ENCODE data around the gene DTYMK.
"Not testable (repeated sequence)": the region's sequence is repeated elsewhere in the genome, so short reads cannot be mapped to it uniquely, and the experiment has no call there.

DTYMK gene

DNA sequence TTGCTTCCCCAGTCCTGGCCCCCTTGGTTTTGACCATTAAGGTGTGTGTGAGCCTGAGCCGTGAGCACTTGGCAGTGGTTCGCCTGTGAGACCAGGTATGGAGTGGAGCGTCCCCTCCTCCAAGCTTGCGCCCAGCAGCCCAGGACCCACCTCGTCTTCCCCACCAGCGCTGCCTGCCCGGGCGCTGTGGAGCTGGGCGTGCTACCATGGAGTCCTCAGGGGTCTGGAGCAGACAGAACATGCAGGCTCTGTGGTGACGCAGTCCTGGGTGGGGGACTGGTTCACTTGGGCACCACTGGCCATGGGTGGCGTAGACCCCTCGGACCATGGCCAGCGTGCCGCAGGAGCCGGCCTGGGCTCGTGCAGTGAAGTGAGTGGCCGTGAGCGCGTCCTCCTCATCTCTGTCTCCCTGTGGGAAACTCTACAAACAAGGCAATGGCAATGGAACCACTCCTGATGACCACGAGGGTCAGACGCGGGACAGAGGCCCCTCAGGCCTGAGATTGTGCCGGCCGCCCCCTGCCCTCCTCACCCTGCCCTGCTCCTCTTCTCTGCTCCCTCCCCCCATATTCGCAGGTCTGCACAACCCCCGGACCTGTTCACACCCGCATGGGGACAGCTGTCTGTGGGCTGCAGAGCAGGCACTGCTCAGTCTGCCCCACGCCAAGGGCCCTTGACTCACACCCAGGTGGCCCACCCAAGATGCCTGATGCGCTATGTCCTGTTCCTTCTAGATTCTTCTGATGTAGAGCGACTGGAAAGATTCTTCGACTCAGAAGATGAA is 15.0 kb downstream of the DTYMK start:
- Histone ChIP-seq H3K9me3 (ENCODE audit: control insufficient read depth, low read length) (no peaks in the 10 kb centered on the region), H3K4me3 (ENCODE audit: extremely low read depth, insufficient read depth, low read length, poor library complexity, severe bottlenecking) (no peak overlapping the region), H3K36me3 (ENCODE audit: control insufficient read depth, insufficient read depth, low read length) (peaks cover 74% of the 10 kb centered on the region), H3K27ac (ENCODE audit: low read depth, low read length, severe bottlenecking) (no peak overlapping the region), H3K4me1 (ENCODE audit: control insufficient read depth, insufficient read depth, low read length, poor library complexity, severe bottlenecking) (peaks cover 3% of the 10 kb centered on the region)
- WGBS, 2 experiments (ENCODE audit: insufficient coverage in 2 of 2) = 96 to 97% methylated on average over 22 to 27 of the region's 31 CpGs

- H3K9me3 ChIP-seq (ENCODE audit: control insufficient read depth, low read length) = no peaks in the 10 kb centered on the region
- H3K36me3 ChIP-seq (ENCODE audit: control insufficient read depth, insufficient read depth, low read length) = peaks cover 75% of the 10 kb centered on the region
- H3K4me1 ChIP-seq (ENCODE audit: control insufficient read depth, insufficient read depth, low read length, poor library complexity, severe bottlenecking) = peaks cover 14% of the 10 kb centered on the region
- H3K4me3 ChIP-seq (ENCODE audit: extremely low read depth, insufficient read depth, low read length, poor library complexity, severe bottlenecking) = no peak overlapping the region
- WGBS, 2 experiments (ENCODE audit: insufficient coverage in 2 of 2) = 92 to 95% methylated on average over 26 to 30 of the region's 31 CpGs
- no peak overlapping the region for H3K27ac ChIP-seq (ENCODE audit: low read depth, low read length, severe bottlenecking)
Measured at GRCh38 chr2:241670333-241671110, 16.1 kb downstream of the DTYMK start.

DNA sequence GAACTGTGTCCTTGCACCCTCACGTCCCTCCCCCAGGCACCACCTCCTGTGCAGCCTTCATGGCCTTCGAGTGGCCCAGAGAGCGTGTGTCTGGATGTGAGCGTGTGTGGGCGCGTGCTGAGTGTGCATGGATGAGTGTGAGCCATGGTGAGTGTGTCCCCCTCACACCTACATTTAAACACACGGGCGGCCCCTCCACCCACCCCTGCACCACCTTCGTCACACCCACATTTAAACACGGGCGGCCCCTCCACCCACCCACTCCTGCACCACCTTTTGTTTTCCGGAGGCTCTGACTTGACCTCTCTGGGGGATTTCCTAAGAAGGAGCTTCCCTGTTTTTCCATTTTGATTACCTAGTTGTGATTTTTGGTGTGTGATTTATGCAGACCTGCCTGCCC is 17.8 kb downstream of the DTYMK start:
- no peak overlapping the region for H3K4me3 ChIP-seq (ENCODE audit: extremely low read depth, insufficient read depth, low read length, poor library complexity, severe bottlenecking)
- no peak overlapping the region for H3K27ac ChIP-seq (ENCODE audit: low read depth, low read length, severe bottlenecking)
- peaks cover 59% of the 10 kb centered on the region for H3K36me3 ChIP-seq (ENCODE audit: control insufficient read depth, insufficient read depth, low read length)
- 100% methylated on average over 1 of the region's 12 CpGs; no CpG with 5 or more reads in 1 of the 2 experiments for WGBS, 2 experiments (ENCODE audit: insufficient coverage in 2 of 2)
- H3K9me3 ChIP-seq (ENCODE audit: control insufficient read depth, low read length) = no peaks in the 10 kb centered on the region
- peaks cover 22% of the 10 kb centered on the region for H3K4me1 ChIP-seq (ENCODE audit: control insufficient read depth, insufficient read depth, low read length, poor library complexity, severe bottlenecking)

DNA sequence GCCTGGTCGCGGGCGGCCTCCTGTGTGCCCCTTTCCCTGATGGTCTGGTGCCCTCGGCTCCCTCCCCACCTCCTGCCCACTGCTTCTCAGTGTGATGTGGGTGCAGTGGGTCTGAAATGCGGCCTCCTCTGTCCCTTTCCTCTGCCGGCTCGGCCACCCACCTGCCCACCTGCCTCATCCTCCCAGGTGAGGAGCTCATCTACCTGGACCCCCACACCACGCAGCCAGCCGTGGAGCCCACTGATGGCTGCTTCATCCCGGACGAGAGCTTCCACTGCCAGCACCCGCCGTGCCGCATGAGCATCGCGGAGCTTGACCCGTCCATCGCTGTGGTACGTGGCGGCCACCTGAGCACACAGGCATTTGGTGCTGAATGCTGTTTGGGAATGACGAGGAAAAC is 18.3 kb downstream of the DTYMK start:
- peaks cover 57% of the 10 kb centered on the region for H3K36me3 ChIP-seq (ENCODE audit: control insufficient read depth, insufficient read depth, low read length)
- H3K27ac ChIP-seq (ENCODE audit: low read depth, low read length, severe bottlenecking) = no peak overlapping the region
- H3K4me1 ChIP-seq (ENCODE audit: control insufficient read depth, insufficient read depth, low read length, poor library complexity, severe bottlenecking) = peaks cover 22% of the 10 kb centered on the region
- no peak overlapping the region for H3K4me3 ChIP-seq (ENCODE audit: extremely low read depth, insufficient read depth, low read length, poor library complexity, severe bottlenecking)
- no peaks in the 10 kb centered on the region for H3K9me3 ChIP-seq (ENCODE audit: control insufficient read depth, low read length)
- 95 to 96% methylated on average over 13 to 20 of the region's 21 CpGs for WGBS, 2 experiments (ENCODE audit: insufficient coverage in 2 of 2)

DNA sequence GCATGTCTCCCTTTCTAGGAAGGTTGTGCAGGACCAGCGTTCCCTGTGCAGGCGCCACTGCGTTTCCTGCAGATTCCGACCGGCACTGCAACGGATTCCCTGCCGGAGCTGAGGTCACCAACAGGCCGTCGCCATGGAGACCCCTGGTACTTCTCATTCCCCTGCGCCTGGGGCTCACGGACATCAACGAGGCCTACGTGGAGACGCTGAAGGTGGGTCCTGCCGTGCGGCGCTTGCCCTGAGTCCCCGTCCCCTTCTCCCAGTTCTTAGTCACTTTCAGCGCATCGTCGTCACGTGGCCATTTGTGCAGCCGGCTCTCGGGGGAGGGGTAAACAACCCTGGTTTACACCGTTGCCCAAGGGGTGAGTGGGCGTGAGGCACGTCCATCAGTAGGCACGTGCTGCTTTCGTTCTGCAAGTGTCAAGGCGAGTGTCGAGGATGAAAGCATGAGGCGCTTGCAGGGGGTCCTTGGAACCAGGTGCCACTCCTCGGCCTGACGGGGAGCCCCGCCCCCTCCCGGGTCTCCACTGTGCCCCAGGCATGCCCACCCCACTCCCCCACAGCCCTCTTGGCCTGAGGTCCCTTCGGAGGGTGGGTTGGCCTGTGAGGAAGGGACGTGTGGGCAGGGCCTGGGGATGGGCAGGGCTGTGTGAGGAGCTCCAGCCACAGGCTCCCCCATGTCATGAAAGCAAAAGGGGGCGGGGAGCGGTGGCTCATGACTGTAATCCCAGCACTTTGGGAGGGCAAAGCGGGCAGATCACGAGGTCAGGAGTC is 19.8 kb downstream of the DTYMK start:
- no peak overlapping the region for H3K4me3 ChIP-seq (ENCODE audit: extremely low read depth, insufficient read depth, low read length, poor library complexity, severe bottlenecking)
- peak overlapping the region; percentile 3 for H3K27ac ChIP-seq (ENCODE audit: low read depth, low read length, severe bottlenecking)
- 77 to 79% methylated on average over 36 to 38 of the region's 42 CpGs for WGBS, 2 experiments (ENCODE audit: insufficient coverage in 2 of 2)
- no peaks in the 10 kb centered on the region for H3K9me3 ChIP-seq (ENCODE audit: control insufficient read depth, low read length)
- peaks cover 61% of the 10 kb centered on the region for H3K36me3 ChIP-seq (ENCODE audit: control insufficient read depth, insufficient read depth, low read length)
- H3K4me1 ChIP-seq (ENCODE audit: control insufficient read depth, insufficient read depth, low read length, poor library complexity, severe bottlenecking) = peaks cover 22% of the 10 kb centered on the region

GRCh38 chr2:241665731-241666440 is 20.7 kb downstream of the DTYMK start:
- Histone ChIP-seq H3K36me3 (ENCODE audit: control insufficient read depth, insufficient read depth, low read length) (peaks cover 59% of the 10 kb centered on the region), H3K4me1 (ENCODE audit: control insufficient read depth, insufficient read depth, low read length, poor library complexity, severe bottlenecking) (peaks cover 22% of the 10 kb centered on the region), H3K9me3 (ENCODE audit: control insufficient read depth, low read length) (no peaks in the 10 kb centered on the region), H3K4me3 (ENCODE audit: extremely low read depth, insufficient read depth, low read length, poor library complexity, severe bottlenecking) (no peak overlapping the region), H3K27ac (ENCODE audit: low read depth, low read length, severe bottlenecking) (peak overlapping the region; percentile 36)
- 88 to 92% methylated on average over 12 to 21 of the region's 23 CpGs for WGBS, 2 experiments (ENCODE audit: insufficient coverage in 2 of 2)

- not testable (repeated sequence) for H3K27ac ChIP-seq (ENCODE audit: low read depth, low read length, severe bottlenecking); H3K4me3 ChIP-seq (ENCODE audit: extremely low read depth, insufficient read depth, low read length, poor library complexity, severe bottlenecking); H3K9me3 ChIP-seq (ENCODE audit: control insufficient read depth, low read length)
- H3K4me1 ChIP-seq (ENCODE audit: control insufficient read depth, insufficient read depth, low read length, poor library complexity, severe bottlenecking) = peaks cover 22% of the 10 kb centered on the region
- 82 to 89% methylated on average over 16 to 23 of the region's 24 CpGs for WGBS, 2 experiments (ENCODE audit: insufficient coverage in 2 of 2)
- H3K36me3 ChIP-seq (ENCODE audit: control insufficient read depth, insufficient read depth, low read length) = peaks cover 62% of the 10 kb centered on the region
Measured at GRCh38 chr2:241662731-241663130, 23.9 kb downstream of the DTYMK start.

- Histone ChIP-seq H3K36me3 (ENCODE audit: control insufficient read depth, insufficient read depth, low read length) (peaks cover 60% of the 10 kb centered on the region), H3K9me3 (ENCODE audit: control insufficient read depth, low read length) (no peaks in the 10 kb centered on the region), H3K27ac (ENCODE audit: low read depth, low read length, severe bottlenecking) (no peak overlapping the region), H3K4me3 (ENCODE audit: extremely low read depth, insufficient read depth, low read length, poor library complexity, severe bottlenecking) (no peak overlapping the region), H3K4me1 (ENCODE audit: control insufficient read depth, insufficient read depth, low read length, poor library complexity, severe bottlenecking) (peaks cover 10% of the 10 kb centered on the region)
- 96 to 97% methylated on average over 13 to 14 of the region's 14 CpGs for WGBS, 2 experiments (ENCODE audit: insufficient coverage in 2 of 2)
Measured at GRCh38 chr2:241660593-241661213, 25.9 kb downstream of the DTYMK start.

DNA sequence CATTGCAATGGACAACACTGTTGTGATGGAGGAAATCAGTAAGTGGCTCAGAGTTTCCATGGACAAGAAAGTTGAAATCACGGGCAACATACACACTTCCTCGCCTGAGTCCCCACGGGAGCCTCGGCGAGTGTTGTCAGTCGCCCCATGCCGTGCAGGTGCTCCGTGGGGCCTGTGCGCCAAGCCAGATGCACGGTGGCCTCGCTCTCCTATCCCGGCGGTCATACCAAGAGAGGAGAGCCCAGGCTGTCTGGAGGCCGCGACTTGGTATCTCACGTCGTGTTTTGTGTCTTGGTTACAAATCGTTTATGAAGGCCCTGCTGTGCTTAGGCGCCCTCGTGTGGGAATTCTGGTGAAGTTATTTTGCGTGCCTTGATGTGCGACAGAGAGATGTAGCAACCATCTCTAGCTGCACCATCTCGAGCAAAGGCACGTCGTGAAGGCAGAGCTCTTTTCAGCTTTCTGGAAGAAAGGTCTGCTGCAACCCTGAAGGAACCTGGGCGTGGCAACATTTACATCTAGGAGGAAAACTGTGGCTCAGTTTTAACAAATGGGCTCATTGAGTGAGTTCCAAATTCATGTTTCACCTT is 27.4 kb downstream of the DTYMK start:
- H3K4me1 ChIP-seq (ENCODE audit: control insufficient read depth, insufficient read depth, low read length, poor library complexity, severe bottlenecking) = no peaks in the 10 kb centered on the region
- H3K4me3 ChIP-seq (ENCODE audit: extremely low read depth, insufficient read depth, low read length, poor library complexity, severe bottlenecking) = no peak overlapping the region
- H3K9me3 ChIP-seq (ENCODE audit: control insufficient read depth, low read length) = no peaks in the 10 kb centered on the region
- WGBS, 2 experiments (ENCODE audit: insufficient coverage in 2 of 2) = 80% methylated on average over 26 of the region's 26 CpGs
- H3K36me3 ChIP-seq (ENCODE audit: control insufficient read depth, insufficient read depth, low read length) = peaks cover 74% of the 10 kb centered on the region
- no peak overlapping the region for H3K27ac ChIP-seq (ENCODE audit: low read depth, low read length, severe bottlenecking)

Measured in mesodermal cell (in vitro differentiated cells).